ENCODE measurements around the gene KRT79. TPM values are rescaled to one million over a fixed set of nuclear protein-coding genes. Genes with fewer than 3 reads are reported as not detected.

The KRT79 gene
- total RNA-seq, 1 donor from 2014 or later, result not detected

DNA sequence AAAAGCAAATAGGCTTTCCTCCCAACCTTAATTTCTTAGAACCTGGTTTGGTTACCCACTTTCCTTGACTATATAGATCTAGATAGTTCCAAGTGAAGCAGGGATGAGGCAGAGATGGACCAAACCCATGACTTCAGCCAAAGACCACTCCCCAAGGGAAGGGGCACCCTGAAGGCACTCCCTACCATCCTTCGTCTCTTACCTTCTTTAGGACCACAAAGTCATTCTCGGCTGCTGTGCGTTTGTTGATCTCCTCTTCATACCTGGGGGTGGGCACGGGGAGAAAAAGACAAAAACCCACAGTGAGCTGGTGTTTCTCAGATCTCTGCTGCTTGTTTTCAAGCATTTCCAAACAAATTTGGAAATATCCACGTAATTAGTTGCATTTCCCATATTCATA, 23.6 kb downstream of the KRT79 start:
- peaks cover 13% of the 10 kb centered on the region for H3K27me3 Mint-ChIP-seq (ENCODE audit: low read depth)
- H3K36me3 Mint-ChIP-seq (ENCODE audit: low read depth), result no peaks in the 10 kb centered on the region
- DNase-seq (ENCODE audit: low read depth, low spot score), result no peak
- H3K9me3 Mint-ChIP-seq, result no peaks in the 10 kb centered on the region
- TF ChIP-seq CTCF (conservative IDR thresholded peaks at IDR 0.05), result no peak
- H3K4me3 Mint-ChIP-seq, result no peak overlapping the region
- no peak overlapping the region for H3K27ac Mint-ChIP-seq (ENCODE audit: unreplicated experiment)
- H3K4me1 Mint-ChIP-seq, result no peaks in the 10 kb centered on the region

GRCh38 chr12:52809166-52809565, 24.9 kb downstream of the KRT79 start:
- Mint-ChIP-seq H3K4me3 (no peak overlapping the region), H3K36me3 (ENCODE audit: low read depth) (no peaks in the 10 kb centered on the region), H3K9me3 (no peaks in the 10 kb centered on the region), H3K27me3 (ENCODE audit: low read depth) (peaks cover 13% of the 10 kb centered on the region), H3K27ac (ENCODE audit: unreplicated experiment) (no peak overlapping the region), H3K4me1 (no peaks in the 10 kb centered on the region)
- no peak for DNase-seq (ENCODE audit: low read depth, low spot score)
- no peak for TF ChIP-seq CTCF (conservative IDR thresholded peaks at IDR 0.05)

DNA sequence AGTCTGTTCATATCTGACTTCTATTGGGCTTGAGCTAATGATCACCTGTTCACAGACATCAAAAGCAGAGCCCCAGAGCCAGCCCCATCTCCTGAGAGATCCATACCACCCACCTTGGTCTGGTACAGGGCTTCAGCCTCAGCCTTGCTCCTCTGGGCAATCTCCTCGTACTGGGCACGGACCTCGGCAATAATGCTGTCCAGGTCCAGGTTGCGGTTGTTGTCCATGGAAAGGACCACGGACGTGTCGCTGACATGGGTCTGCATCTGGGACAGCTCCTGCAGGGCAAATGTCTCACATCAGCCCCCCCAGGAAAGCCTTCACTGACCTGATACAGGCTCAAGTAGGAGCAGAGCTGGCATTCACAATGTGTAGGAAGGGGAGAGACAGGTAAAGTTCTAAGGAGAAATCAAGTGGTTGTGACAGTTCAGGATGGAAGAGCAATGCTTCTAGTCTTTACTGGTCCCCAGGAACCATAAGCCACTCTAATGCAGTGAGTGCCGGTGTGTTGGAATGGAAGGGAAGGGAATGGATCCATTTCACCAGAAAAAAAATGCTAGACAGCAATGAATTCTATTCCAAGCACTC, 25.4 kb downstream of the KRT79 start:
- Mint-ChIP-seq H3K4me1 (no peaks in the 10 kb centered on the region), H3K27ac (ENCODE audit: unreplicated experiment) (no peak overlapping the region), H3K36me3 (ENCODE audit: low read depth) (no peaks in the 10 kb centered on the region), H3K9me3 (no peaks in the 10 kb centered on the region), H3K27me3 (ENCODE audit: low read depth) (peaks cover 16% of the 10 kb centered on the region), H3K4me3 (no peak overlapping the region)
- no peak for DNase-seq (ENCODE audit: low read depth, low spot score)
- no peak for TF ChIP-seq CTCF (conservative IDR thresholded peaks at IDR 0.05)

DNA sequence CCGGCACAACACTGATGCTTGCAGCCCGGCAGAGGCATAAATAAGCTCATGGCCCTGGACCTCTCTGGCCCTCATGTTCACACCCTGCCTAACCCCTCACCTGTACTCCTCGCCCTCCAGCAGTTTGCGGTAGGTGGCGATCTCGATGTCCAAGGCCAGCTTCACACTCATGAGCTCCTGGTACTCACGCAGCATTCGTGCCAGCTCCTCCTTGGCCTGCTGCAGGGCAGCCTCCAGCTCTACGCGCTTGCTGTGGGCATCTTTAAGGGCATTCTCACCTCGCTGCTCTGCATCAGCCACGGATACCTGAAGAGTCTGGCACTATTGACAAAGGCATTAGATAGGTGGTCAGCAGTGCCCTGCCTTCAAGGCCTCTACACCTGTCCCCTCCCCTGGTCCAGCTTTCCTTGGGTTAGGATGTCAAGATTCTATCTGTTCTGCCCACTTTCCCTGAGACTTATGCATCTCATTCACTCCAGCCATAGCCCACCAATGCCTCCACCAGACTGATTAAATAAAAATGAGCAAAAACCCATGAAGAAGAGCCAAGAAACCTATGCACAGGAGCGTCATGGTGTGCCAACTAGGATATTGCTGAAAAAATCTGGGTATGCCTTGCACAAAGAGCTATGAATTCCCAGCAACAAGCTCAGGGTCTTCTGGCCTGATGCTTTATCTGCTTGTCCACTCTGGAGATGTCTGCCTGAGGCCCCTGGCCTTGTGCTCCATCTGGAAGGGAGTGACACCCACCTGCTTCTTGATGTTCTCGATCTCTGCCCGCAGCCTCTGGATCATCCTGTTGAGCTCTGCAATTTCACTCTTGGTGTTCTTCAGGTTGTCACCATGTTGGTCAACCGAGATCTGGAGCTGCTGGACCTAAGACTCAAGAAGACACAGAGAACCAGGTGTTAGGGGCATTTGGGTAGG, 26.3 kb downstream of the KRT79 start:
- H3K27me3 Mint-ChIP-seq (ENCODE audit: low read depth), result peaks cover 16% of the 10 kb centered on the region
- H3K27ac Mint-ChIP-seq (ENCODE audit: unreplicated experiment), result no peak overlapping the region
- no peak overlapping the region for H3K4me3 Mint-ChIP-seq

More for the DNA sequence above, 26.3 kb downstream of the KRT79 start:
- H3K9me3 Mint-ChIP-seq, result no peaks in the 10 kb centered on the region
- DNase-seq (ENCODE audit: low read depth, low spot score), result no peak
- no peak for TF ChIP-seq CTCF (conservative IDR thresholded peaks at IDR 0.05)
- H3K4me1 Mint-ChIP-seq, result no peaks in the 10 kb centered on the region
- H3K36me3 Mint-ChIP-seq (ENCODE audit: low read depth), result no peaks in the 10 kb centered on the region
